GM12878 (cell line): ENCODE measurements around the gene POGZ. TPM values are rescaled to one million over a fixed set of nuclear protein-coding genes. Genes with fewer than 3 reads are reported as not detected.

Experiments
- ATAC-seq: fragments of 200-7000 bp; cut with Tn5 transposase; 3 replicates; pipeline ENCODE4 v1.9.1; 2020; ENCODE audit warnings: mild to moderate bottlenecking, moderate library complexity
- BruUV-seq: library from RNA; stranded (reverse); fragments of 400-500 nt; replicated peaks from 2 replicates; lab custom pipeline; 2021; lab: Mats Ljungman, UMichigan
- CTCF ChIA-PET: fragments of 300-600 bp; sonication (Branson Sonifier 250); formaldehyde crosslinking; extraction: SDS; loops from one replicate; lab custom pipeline; 2021; ENCODE audit warnings: inconsistent platforms; lab: Yijun Ruan, JAX
- POLR2A ChIA-PET: fragments of 350-600 bp; formaldehyde crosslinking; extraction: SDS; loops from one replicate; lab custom pipeline; 2021; ENCODE audit warnings: inconsistent platforms; lab: Charles Lee
- RAD21 ChIA-PET: fragments of 300-600 bp; sonication (Branson Sonifier 250); formaldehyde crosslinking; loops from one replicate; lab custom pipeline; 2023; ENCODE audit warnings: antibody characterized with exemption; ENCODE audit not compliant: unreplicated experiment; lab: Charles Lee
- SMC1A ChIA-PET: fragments of 300-600 bp; sonication (Branson Sonifier 250); formaldehyde crosslinking; loops from one replicate; lab custom pipeline; 2023; ENCODE audit not compliant: unreplicated experiment, uncharacterized antibody; lab: Charles Lee
- DNase-seq: peaks from one replicate; pipeline ENCODE4 v3.0.0-alpha.2; 2011; ENCODE audit warnings: low read depth, low spot score
- FAIRE-seq: peaks from 3 replicates; lab custom pipeline; 2011; peaks lifted over from hg19 to GRCh38; lab: Jason Lieb, UNC
- H2AFZ ChIP-seq: 2 replicates; pipeline ENCODE4 v1.6.0; 2011; ENCODE audit warnings: low read depth, low read length, control low read depth; ENCODE audit not compliant: control insufficient read depth
- H3K27ac ChIP-seq: 2 replicates; pipeline ENCODE4 v1.5.1; 2011; ENCODE audit warnings: control low read depth; ENCODE audit not compliant: control insufficient read depth, insufficient read depth
- H3K27me3 ChIP-seq, 2 experiments: replicated peaks in 1 of 2; 2 replicates each; pipeline versions ENCODE4 v1.6.0 to v1.6.1; 2011; ENCODE audit warnings: low read length in 1 of 2; ENCODE audit not compliant: control insufficient read depth in 2 of 2, insufficient read depth in 2 of 2
- H3K36me3 ChIP-seq, 2 experiments: 2 replicates each; pipeline ENCODE4 v1.5.1; 2011; ENCODE audit warnings: low read length in 1 of 2; ENCODE audit not compliant: control insufficient read depth in 2 of 2, insufficient read depth in 2 of 2
- H3K4me1 ChIP-seq: 2 replicates; pipeline ENCODE4 v1.6.1; 2011; ENCODE audit warnings: mild to moderate bottlenecking, low read length, moderate library complexity, mixed read lengths; ENCODE audit not compliant: control insufficient read depth, insufficient read depth
- H3K4me2 ChIP-seq: 2 replicates; pipeline ENCODE4 v1.6.0; 2011; ENCODE audit warnings: control low read depth; ENCODE audit not compliant: control insufficient read depth, insufficient read depth
- H3K4me3 ChIP-seq: fragments of 200-600 bp; sonication (generic); 2 replicates; pipeline ENCODE4 v1.5.1; 2016
- H3K79me2 ChIP-seq: 2 replicates; pipeline ENCODE4 v1.6.0; 2011; ENCODE audit warnings: low read length; ENCODE audit not compliant: control insufficient read depth, insufficient read depth
- H3K9ac ChIP-seq: 2 replicates; pipeline ENCODE4 v1.8.0; 2011; ENCODE audit warnings: low read length, control low read depth, mixed read lengths; ENCODE audit not compliant: control insufficient read depth, insufficient read depth
- H3K9me3 ChIP-seq: replicated peaks from 3 replicates; pipeline ENCODE4 v1.5.1; 2011; ENCODE audit warnings: mild to moderate bottlenecking, low read length; ENCODE audit not compliant: control insufficient read depth, insufficient read depth
- H4K20me1 ChIP-seq: 2 replicates; pipeline ENCODE4 v1.6.0; 2011; ENCODE audit not compliant: control insufficient read depth, insufficient read depth
- BACH1 ChIP-seq: fragments of 450-650 bp; IDR thresholded peaks from 2 replicates; pipeline ENCODE4 v1.6.1; 2017; ENCODE audit warnings: mild to moderate bottlenecking, borderline replicate concordance
- CEBPB ChIP-seq, 2 experiments: fragments of 150-350 bp in 1 of 2; IDR thresholded peaks; 2 replicates each; pipeline ENCODE4 v1.6.1; 2012 to 2014; ENCODE audit warnings: low read depth in 2 of 2, low read length in 2 of 2, borderline replicate concordance in 1 of 2, inconsistent platforms in 1 of 2
- CHD4 ChIP-seq: fragments of 200-600 bp; sonication (generic); IDR thresholded peaks from 2 replicates; pipeline ENCODE4 v1.6.1; 2016; ENCODE audit warnings: mild to moderate bottlenecking
- CREB1 ChIP-seq: IDR thresholded peaks from 2 replicates; pipeline ENCODE4 v1.6.1; 2012; ENCODE audit warnings: low read depth, mild to moderate bottlenecking, inconsistent platforms
- CREM ChIP-seq: IDR thresholded peaks from 2 replicates; pipeline ENCODE4 v1.6.1; 2014; ENCODE audit warnings: antibody characterized with exemption, low read depth
- ETV6 ChIP-seq, 2 experiments: fragments of 450-650 bp in 1 of 2; IDR thresholded peaks in 1 of 2; conservative IDR thresholded peaks in 1 of 2; 2 replicates each; pipeline ENCODE4 v1.6.1; 2014; ENCODE audit warnings: antibody characterized with exemption in 1 of 2, borderline replicate concordance in 1 of 2, low read depth in 1 of 2, mild to moderate bottlenecking in 1 of 2, moderate library complexity in 1 of 2
- FOS ChIP-seq: IDR thresholded peaks from 3 replicates; pipeline ENCODE4 v1.6.1; 2011; ENCODE audit warnings: borderline replicate concordance; ENCODE audit not compliant: insufficient read length; ENCODE audit errors: extremely low read depth
- FOXK2 ChIP-seq: fragments of 450-650 bp; IDR thresholded peaks from 2 replicates; pipeline ENCODE4 v1.6.1; 2017; ENCODE audit warnings: mild to moderate bottlenecking, moderate library complexity
- GABPA ChIP-seq: IDR thresholded peaks from 2 replicates; pipeline ENCODE4 v1.6.1; 2014; ENCODE audit warnings: antibody characterized with exemption, low read depth, mild to moderate bottlenecking, inconsistent platforms
- HCFC1 ChIP-seq: fragments of 150-350 bp; IDR thresholded peaks from 2 replicates; pipeline ENCODE4 v1.6.1; 2014; ENCODE audit warnings: low read length
- JUNB ChIP-seq: IDR thresholded peaks from 2 replicates; pipeline ENCODE4 v1.6.1; 2016; ENCODE audit warnings: antibody characterized with exemption, mild to moderate bottlenecking
- NFIC ChIP-seq: IDR thresholded peaks from 2 replicates; pipeline ENCODE4 v1.6.1; 2012; ENCODE audit warnings: low read depth, mild to moderate bottlenecking, inconsistent platforms, low read length, moderate library complexity
- NFYA ChIP-seq: IDR thresholded peaks from 2 replicates; pipeline ENCODE4 v1.6.1; 2011; ENCODE audit warnings: low read depth, mild to moderate bottlenecking, low read length, improper control_type of control experiment, borderline replicate concordance
- SPI1 ChIP-seq: IDR thresholded peaks from 2 replicates; pipeline ENCODE4 v1.6.1; 2011; ENCODE audit warnings: low read depth, mild to moderate bottlenecking, low read length, moderate library complexity, borderline replicate concordance; ENCODE audit not compliant: insufficient read depth
- SRF ChIP-seq, 2 experiments: IDR thresholded peaks; 2 replicates each; pipeline ENCODE4 v1.6.1; 2011; ENCODE audit warnings: low read depth in 2 of 2, low read length in 2 of 2, mild to moderate bottlenecking in 1 of 2, moderate library complexity in 1 of 2
- TCF12 ChIP-seq: IDR thresholded peaks from 2 replicates; pipeline ENCODE4 v1.6.1; 2011; ENCODE audit warnings: low read depth, mild to moderate bottlenecking, low read length
- TCF3 ChIP-seq: IDR thresholded peaks from 2 replicates; pipeline ENCODE4 v1.6.1; 2012; ENCODE audit warnings: low read depth, mild to moderate bottlenecking, low read length, borderline replicate concordance; ENCODE audit not compliant: insufficient read depth
- YY1 ChIP-seq: IDR thresholded peaks from 2 replicates; pipeline ENCODE4 v1.6.1; 2011; ENCODE audit warnings: low read depth, mild to moderate bottlenecking, low read length
- ZNF217 ChIP-seq: fragments of 450-650 bp; IDR thresholded peaks from 2 replicates; pipeline ENCODE4 v1.6.1; 2017; ENCODE audit warnings: antibody characterized with exemption, mild to moderate bottlenecking
- WGBS: methylation state at CpG from one replicate; pipeline ENCODE4 v1.1.6; 2016; ENCODE audit warnings: low lambda C conversion rate; ENCODE audit not compliant: insufficient replicate concordance, insufficient coverage; ENCODE audit errors: missing lambda C conversion rate; 5-methylcytosine and 5-hydroxymethylcytosine counted together
- in situ Hi-C: fragments of 300-500 bp; cut with MboI; formaldehyde crosslinking; loops from 9 replicates; pipeline ENCODE4 v1.14.3; 2018; ENCODE audit warnings: mixed read lengths
- intact Hi-C: fragments of 100-400 bp; cut with micrococcal nuclease; formaldehyde crosslinking; loops from one replicate; pipeline ENCODE4 v1.14.2; 2022; ENCODE audit not compliant: unreplicated experiment
- polyA plus RNA-seq, 11 experiments: library from polyadenylated mRNA; depleted of rRNA in 4 of 11; unstranded in 6 of 11; stranded (reverse) in 5 of 11; fragments of >200 nt; fragmentation: Nextera tagmentation in 4 of 11; fragmentation: Illumina TruSeq in 1 of 11; extraction: Ambion mirVana in 4 of 11; extraction: Trizol in 1 of 11; gene quantifications; 1 replicate in 1 of 11; 2 replicates in 10 of 11; pipeline versions ENCODE4 v1.2.1 to v1.2.3, GENCODE V29; 2011 to 2016; ENCODE audit warnings: inconsistent platforms in 2 of 11, missing spikeins in 2 of 11, low read depth in 1 of 11
- total RNA-seq, 4 experiments: library from RNA; depleted of rRNA in 3 of 4; stranded (reverse); fragments of >200 nt in 3 of 4; fragmentation: Illumina TruSeq in 1 of 4; extraction: Trizol in 1 of 4; gene quantifications; 2 replicates each; pipeline versions ENCODE4 v1.2.1 to v1.2.3, GENCODE V29; 2013 to 2021
- TF ChIP-seq, protein P1 (sequence below): IDR thresholded peaks from 2 replicates; pipeline ENCODE4 v1.6.1; 2012; ENCODE audit warnings: low read depth, low read length, improper control_type of control experiment
- TF ChIP-seq, protein P2 (sequence below): fragments of 450-650 bp; IDR thresholded peaks from 2 replicates; pipeline ENCODE4 v1.6.1; 2017; ENCODE audit warnings: low read depth, mild to moderate bottlenecking, moderate library complexity

Gene POGZ
- total and polyA plus RNA-seq, 10 of the 15 experiments (the other 5 are each of a cell fraction or from before 2014, with no cell fraction given): 11.3 to 80.6 (median 35.8) TPM

DNA sequence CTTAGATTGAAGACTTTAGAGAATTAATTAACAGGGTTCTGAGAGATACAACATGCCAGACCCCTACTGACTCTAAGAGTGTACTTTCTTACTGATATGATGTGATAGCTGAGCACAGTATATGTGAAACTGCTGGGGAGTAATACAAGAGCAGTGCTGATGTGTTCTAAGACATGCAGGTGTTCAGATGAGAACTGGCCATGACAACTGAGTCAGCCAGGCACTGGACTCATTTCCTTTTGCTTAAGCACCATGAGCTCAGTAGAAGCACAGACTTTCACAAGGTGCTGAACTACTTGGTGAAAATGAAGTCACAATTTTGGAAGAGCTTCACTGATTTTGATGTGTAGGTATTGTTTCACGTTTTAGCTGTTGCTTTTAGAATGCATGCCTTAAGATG lies 15.9 kb upstream of the POGZ start:
- H3K4me2 ChIP-seq: peak overlapping the region; percentile 54
- H3K9ac ChIP-seq: peak overlapping the region; percentile 22; the same call in 1 of the 2 replicates
- ChIA-PET CTCF (interaction anchor here (0.7 to 3.5 kb wide), 6 partner anchors 11 to 260 kb away, joined by 3 to 17 read pairs (median 3); no protein-coding TSS in a partner anchor), POLR2A (interaction anchor here (0.6 to 1.3 kb wide), 3 partner anchors 10 to 46 kb away, joined by 3 to 8 read pairs (median 7); no protein-coding TSS in a partner anchor), SMC1A (interaction anchor here (0.6 to 2.6 kb wide), 15 partner anchors 9 to 308 kb away, joined by 3 to 13 read pairs (median 4); partner anchors contain the start of genes CGN and POGZ), RAD21 (interaction anchor here (1.0 to 2.3 kb wide), 6 partner anchors 10 to 174 kb away, joined by 3 to 10 read pairs (median 6); partner anchors contain the start of gene POGZ)
- in situ Hi-C loops: no loop called here
- FAIRE-seq (peak; percentile 95), DNase-seq (peak; percentile 48), ATAC-seq (peak; percentile 91)
- no peaks in the 10 kb centered on the region for H4K20me1 ChIP-seq
- H3K79me2 ChIP-seq: no peaks in the 10 kb centered on the region
- peak overlapping the region; percentile 64 for H3K27ac ChIP-seq
- intact Hi-C loops: no loop called here
- H3K4me3 ChIP-seq: no peak overlapping the region
- no peaks in the 10 kb centered on the region for H3K27me3 ChIP-seq
- 0% methylated on average over 1 of the region's 1 CpG for WGBS
- BruUV-seq: no TSS peak
- H3K4me1 ChIP-seq: peaks cover 18% of the 10 kb centered on the region
- H3K9me3 ChIP-seq: no peaks in the 10 kb centered on the region
- peak overlapping the region; percentile 71 for H2AFZ ChIP-seq
- H3K36me3 ChIP-seq: no peaks in the 10 kb centered on the region
- TF ChIP-seq, protein P1, sequence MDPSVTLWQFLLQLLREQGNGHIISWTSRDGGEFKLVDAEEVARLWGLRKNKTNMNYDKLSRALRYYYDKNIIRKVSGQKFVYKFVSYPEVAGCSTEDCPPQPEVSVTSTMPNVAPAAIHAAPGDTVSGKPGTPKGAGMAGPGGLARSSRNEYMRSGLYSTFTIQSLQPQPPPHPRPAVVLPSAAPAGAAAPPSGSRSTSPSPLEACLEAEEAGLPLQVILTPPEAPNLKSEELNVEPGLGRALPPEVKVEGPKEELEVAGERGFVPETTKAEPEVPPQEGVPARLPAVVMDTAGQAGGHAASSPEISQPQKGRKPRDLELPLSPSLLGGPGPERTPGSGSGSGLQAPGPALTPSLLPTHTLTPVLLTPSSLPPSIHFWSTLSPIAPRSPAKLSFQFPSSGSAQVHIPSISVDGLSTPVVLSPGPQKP: no peak
- TF ChIP-seq BACH1 (no peak), FOXK2 (no peak), NFIC (peak; percentile 79; the same call in 1 of the 2 replicates), YY1 (peak; percentile 37; the same call in 1 of the 2 replicates), HCFC1 (no peak), SPI1 (no peak), ETV6 (conservative IDR thresholded peaks at IDR 0.05 in 1 of 2, IDR thresholded peaks at IDR 0.05 in 1 of 2; ENCODE audit: borderline replicate concordance in 1 of 2, low read depth in 1 of 2) (peak in 1 of 2 experiments; percentile 32; a peak in 1 of 4 replicates), FOS (no peak), JUNB (peak; percentile 78), CREM (peak; percentile 82), CHD4 (no peak), CREB1 (peak; percentile 84), NFYA (no peak), CEBPB (IDR thresholded peaks at IDR 0.05; ENCODE audit: borderline replicate concordance in 1 of 2, low read depth in 2 of 2, low read length in 2 of 2) (peak in 1 of 2 experiments; percentile 74; a peak in 1 of 4 replicates), TCF12 (peak; percentile 61; the same call in 1 of the 2 replicates), ZNF217 (no peak), SRF (IDR thresholded peaks at IDR 0.05; ENCODE audit: low read depth in 2 of 2, low read length in 2 of 2) (0 out of 4 replicates have a peak, but pooled peaks of 1 of the 2 experiments have one; percentile 5), GABPA (peak; percentile 20; the same call in 1 of the 2 replicates), TCF3 (peak; percentile 84)
- TF ChIP-seq, protein P2, sequence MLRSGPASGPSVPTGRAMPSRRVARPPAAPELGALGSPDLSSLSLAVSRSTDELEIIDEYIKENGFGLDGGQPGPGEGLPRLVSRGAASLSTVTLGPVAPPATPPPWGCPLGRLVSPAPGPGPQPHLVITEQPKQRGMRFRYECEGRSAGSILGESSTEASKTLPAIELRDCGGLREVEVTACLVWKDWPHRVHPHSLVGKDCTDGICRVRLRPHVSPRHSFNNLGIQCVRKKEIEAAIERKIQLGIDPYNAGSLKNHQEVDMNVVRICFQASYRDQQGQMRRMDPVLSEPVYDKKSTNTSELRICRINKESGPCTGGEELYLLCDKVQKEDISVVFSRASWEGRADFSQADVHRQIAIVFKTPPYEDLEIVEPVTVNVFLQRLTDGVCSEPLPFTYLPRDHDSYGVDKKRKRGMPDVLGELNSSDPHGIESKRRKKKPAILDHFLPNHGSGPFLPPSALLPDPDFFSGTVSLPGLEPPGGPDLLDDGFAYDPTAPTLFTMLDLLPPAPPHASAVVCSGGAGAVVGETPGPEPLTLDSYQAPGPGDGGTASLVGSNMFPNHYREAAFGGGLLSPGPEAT: no peak
